Esophagus squamous epithelium (tissue), 4 donors: ENCODE results near the gene HCFC2.

ENCODE experiments used
- POLR2A ChIP-seq, 4 donors: fragments of 450-650 bp; IDR thresholded peaks; one replicate each; pipeline ENCODE4 v1.6.1; 2017; ENCODE audit warnings: antibody characterized with exemption in 4 of 4, mild to moderate bottlenecking in 4 of 4, moderate library complexity in 3 of 4
- TF ChIP-seq, protein P1 (sequence below), 6 experiments: fragments of 450-650 bp in 4 of 6; fragments of 200-600 bp in 2 of 6; sonication (generic) in 2 of 6; IDR thresholded peaks; one replicate each; pipeline ENCODE4 v1.5.1; 2016 to 2019; ENCODE audit warnings: antibody characterized with exemption in 6 of 6, mild to moderate bottlenecking in 4 of 6, moderate library complexity in 4 of 6

DNA sequence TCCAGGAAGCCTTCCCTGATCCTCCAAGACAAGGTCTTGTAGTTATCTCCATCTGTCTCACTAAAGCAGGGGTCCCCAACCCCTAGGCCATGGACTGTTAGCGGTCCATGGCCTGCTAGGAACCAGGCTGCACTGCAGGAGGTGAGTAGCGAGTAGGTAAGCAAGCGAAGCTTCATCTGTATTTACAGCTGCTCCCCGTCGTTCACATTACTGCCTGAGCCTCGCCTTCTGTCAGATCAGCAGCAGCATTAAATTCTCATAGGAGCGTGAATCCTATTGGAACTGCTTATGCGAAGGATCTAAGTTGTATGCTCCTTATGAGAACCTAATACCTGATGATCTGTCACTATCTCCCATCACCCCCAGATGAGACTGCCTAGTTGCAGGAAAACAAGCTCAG is 86.1 kb downstream of the HCFC2 start:
- TF ChIP-seq, protein P1, sequence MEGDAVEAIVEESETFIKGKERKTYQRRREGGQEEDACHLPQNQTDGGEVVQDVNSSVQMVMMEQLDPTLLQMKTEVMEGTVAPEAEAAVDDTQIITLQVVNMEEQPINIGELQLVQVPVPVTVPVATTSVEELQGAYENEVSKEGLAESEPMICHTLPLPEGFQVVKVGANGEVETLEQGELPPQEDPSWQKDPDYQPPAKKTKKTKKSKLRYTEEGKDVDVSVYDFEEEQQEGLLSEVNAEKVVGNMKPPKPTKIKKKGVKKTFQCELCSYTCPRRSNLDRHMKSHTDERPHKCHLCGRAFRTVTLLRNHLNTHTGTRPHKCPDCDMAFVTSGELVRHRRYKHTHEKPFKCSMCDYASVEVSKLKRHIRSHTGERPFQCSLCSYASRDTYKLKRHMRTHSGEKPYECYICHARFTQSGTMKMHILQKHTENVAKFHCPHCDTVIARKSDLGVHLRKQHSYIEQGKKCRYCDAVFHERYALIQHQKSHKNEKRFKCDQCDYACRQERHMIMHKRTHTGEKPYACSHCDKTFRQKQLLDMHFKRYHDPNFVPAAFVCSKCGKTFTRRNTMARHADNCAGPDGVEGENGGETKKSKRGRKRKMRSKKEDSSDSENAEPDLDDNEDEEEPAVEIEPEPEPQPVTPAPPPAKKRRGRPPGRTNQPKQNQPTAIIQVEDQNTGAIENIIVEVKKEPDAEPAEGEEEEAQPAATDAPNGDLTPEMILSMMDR (IDR thresholded peaks at IDR 0.05) = no peak
- TF ChIP-seq POLR2A (IDR thresholded peaks at IDR 0.05) = no peak
